Measurements from ENCODE around the gene PRDM8. TPM values are rescaled to one million over a fixed set of nuclear protein-coding genes. Genes with fewer than 3 reads are reported as not detected.

Gene PRDM8
- total RNA-seq, 1 donor from 2014 or later, result not detected

DNA sequence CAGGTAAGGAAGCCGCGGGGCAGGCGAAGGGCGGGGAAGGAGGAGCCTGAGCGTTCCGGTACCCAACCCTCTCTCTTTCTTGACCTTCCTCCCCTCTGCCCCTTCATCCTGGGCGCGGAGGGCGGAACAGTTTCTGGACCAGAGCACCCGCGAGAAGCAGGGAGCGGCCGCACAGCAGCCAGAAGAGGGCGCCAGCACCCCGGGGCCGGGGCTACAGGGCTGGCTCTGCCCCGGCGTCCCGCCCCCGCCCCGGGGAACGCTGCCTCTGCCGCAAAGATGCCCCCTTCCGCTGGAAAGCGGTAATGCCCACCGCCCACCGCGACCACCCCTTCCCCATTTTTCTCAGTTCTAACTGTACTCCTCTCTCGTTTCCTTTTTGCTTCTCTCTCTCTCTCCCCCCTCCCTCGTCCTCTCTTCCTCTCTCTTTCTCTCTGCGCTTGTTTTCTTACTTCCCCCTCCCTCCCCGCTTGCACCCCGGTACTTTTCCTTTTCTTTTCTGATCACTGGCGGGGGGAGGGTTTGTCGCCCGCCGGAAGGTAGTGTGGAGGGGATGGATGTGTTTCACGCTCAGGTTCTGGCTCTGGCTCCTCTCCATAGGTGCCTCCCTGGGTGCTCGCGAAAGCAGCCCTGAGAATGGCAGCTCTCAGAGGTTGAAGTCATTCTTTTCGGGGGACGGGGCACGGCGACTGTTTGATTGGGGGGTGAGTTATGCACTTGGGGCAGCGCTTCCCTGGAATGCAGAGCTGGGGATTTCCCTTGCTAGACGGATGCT is 13.1 kb upstream of the PRDM8 start:
- Histone ChIP-seq H3K27ac (peak overlapping the region; percentile 32 to 71), H3K27me3 (peaks cover 5% of the 10 kb centered on the region), H3K4me3 (peak overlapping the region; percentile 67 to 72), H3K9me3 (peaks cover 0 to 4% of the 10 kb centered on the region in 2 donors), H3K36me3 (no peaks in the 10 kb centered on the region), H3K4me1 (peaks cover 0 to 10% of the 10 kb centered on the region in 2 donors)
- intact Hi-C loops (cut with DNase I), result loop anchor here (1.0 to 10.0 kb wide), 4 partner anchors 19 to 1409 kb away; partner anchors contain the start of genes ANTXR2 and BMP2K
- TF ChIP-seq, protein P1, sequence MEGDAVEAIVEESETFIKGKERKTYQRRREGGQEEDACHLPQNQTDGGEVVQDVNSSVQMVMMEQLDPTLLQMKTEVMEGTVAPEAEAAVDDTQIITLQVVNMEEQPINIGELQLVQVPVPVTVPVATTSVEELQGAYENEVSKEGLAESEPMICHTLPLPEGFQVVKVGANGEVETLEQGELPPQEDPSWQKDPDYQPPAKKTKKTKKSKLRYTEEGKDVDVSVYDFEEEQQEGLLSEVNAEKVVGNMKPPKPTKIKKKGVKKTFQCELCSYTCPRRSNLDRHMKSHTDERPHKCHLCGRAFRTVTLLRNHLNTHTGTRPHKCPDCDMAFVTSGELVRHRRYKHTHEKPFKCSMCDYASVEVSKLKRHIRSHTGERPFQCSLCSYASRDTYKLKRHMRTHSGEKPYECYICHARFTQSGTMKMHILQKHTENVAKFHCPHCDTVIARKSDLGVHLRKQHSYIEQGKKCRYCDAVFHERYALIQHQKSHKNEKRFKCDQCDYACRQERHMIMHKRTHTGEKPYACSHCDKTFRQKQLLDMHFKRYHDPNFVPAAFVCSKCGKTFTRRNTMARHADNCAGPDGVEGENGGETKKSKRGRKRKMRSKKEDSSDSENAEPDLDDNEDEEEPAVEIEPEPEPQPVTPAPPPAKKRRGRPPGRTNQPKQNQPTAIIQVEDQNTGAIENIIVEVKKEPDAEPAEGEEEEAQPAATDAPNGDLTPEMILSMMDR (IDR thresholded peaks at IDR 0.05), result peak; percentile 63 to 89 (median 88)
- peak in 1 of 2 donors; percentile 91 for DNase-seq (ENCODE audit: low spot score in 2 of 2)

DNA sequence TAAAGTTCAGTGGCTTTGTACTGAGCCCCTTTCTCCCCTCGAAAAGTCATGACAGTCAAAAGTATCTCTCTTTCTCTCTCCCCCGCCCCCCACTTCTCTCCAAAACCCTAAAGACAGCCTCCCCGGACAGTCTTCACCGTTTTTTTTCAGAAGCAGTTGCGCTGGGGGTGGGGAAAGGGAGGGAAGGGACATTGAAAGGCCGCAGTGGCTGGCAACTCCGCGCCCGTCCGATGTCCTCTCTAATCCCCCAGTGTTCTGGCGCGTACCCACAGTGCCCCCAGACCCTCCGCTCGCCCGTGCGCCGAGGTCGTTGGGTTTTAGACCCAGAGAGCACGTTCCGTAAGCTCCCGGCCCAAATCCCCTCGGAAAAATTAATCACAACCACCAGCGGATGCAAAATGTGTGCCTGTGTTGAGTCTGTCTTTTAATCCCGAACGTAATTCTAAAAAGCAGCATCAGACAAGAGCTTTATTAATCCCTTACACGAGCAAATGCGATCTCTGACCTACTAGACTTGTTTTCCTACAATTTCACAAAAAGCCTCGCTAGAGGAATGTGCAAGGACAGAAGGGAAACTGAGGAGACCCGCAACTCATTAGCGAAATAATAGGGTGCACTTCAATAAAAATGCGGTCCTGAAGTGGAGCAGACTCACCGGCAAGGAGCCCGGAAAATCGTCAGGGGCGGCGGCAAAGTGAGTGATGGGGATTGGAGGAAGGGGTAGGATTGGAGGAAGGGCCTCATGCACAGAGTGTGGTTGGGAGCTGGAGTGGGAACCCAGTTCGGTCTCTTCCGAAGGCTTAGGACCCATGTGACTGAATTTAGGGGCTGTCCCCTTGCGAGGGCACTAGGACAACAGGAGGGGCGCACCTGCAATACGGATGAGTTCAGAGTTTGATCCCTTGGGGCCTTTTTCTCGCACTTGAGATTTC is 12.2 kb upstream of the PRDM8 start:
- peaks cover 0 to 10% of the 10 kb centered on the region in 2 donors for H3K4me1 ChIP-seq
- intact Hi-C loops (cut with DNase I), result loop anchor here (1.0 to 10.0 kb wide), 4 partner anchors 18 to 1410 kb away; partner anchors contain the start of genes ANTXR2 and BMP2K
- H3K36me3 ChIP-seq, result no peaks in the 10 kb centered on the region
- peaks cover 8% of the 10 kb centered on the region for H3K27me3 ChIP-seq
- H3K27ac ChIP-seq, result no peak overlapping the region
- DNase-seq (ENCODE audit: low spot score in 2 of 2), result no peak
- H3K9me3 ChIP-seq, result no peaks in the 10 kb centered on the region
- peak overlapping the region; percentile 67 to 72 for H3K4me3 ChIP-seq
- TF ChIP-seq, protein P1 (IDR thresholded peaks at IDR 0.05), result no peak

DNA sequence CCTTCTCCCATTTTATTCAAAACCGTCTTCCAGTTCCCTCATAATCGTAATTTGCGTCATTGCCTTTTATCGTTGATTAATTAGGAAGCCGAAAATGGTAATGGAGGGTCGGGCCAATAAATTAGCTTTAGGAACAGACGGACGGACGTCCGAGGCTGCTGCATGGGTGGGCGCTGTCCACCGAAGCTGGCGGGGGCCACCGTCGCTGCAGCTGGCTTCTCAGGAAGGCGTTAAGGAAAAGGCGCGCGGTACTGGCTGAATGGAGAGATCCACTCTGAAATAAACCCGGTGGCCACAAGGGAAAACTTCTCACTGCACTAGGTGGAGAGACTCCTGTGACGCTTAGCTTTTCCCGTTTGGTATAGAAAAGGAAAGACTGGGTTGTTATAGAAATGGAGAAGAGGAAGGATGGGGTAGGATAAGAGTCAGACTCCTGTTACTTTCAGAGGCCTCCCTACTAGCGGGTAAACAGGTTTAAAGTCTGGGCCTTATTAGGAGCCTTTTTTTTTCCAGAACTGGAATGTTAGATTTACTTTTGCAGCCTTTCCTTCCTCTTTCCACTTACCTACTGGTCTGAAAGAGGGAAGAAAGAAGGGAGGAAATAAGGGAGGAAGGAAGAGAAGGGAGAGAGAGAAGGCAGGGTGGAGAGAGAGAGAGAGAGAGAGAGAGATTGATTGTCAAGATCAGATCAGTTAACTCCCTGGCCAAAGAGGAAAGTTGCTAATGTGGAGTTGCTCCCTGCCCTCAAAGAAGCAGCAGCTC is 11.3 kb upstream of the PRDM8 start:
- no peak overlapping the region for H3K27ac ChIP-seq

DNA sequence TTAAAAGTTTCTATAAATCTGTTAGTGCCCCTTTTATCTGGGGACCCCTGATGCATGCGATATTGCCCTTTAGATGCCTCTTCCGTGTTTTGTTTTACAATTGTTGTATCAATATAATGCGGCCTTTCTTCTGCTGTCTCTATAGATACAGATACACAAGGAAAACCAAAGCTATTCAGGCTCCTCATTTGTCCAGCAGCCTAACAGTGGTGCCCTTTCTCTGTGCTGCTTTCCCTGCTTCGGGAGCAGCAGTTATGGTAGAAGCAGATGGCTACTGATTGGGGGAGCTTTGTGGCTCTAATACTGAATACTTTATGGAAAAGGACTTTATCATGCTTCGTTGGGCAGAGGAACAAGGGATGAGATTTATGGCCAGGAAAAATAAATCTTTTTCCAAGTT is 10.6 kb upstream of the PRDM8 start:
- Histone ChIP-seq H3K27ac (no peak overlapping the region), H3K27me3 (peaks cover 8% of the 10 kb centered on the region)
- intact Hi-C loops (cut with DNase I), result loop anchor here (10.0 kb wide), 1 partner anchor 1412 kb away; the partner anchor contains the start of gene BMP2K

More for the DNA sequence above, 11.3 kb upstream of the PRDM8 start:
- TF ChIP-seq, protein P1 (IDR thresholded peaks at IDR 0.05), result no peak
- H3K4me3 ChIP-seq, result peak overlapping the region; percentile 67 to 72
- no peaks in the 10 kb centered on the region for H3K36me3 ChIP-seq
- no peak for DNase-seq (ENCODE audit: low spot score in 2 of 2)
- intact Hi-C loops (cut with DNase I), result loop anchor here (2.0 to 10.0 kb wide), 2 partner anchors 17 to 1411 kb away; partner anchors contain the start of gene BMP2K
- no peaks in the 10 kb centered on the region for H3K9me3 ChIP-seq
- H3K27me3 ChIP-seq, result peaks cover 8% of the 10 kb centered on the region
- peaks cover 0 to 10% of the 10 kb centered on the region in 2 donors for H3K4me1 ChIP-seq

More for the DNA sequence above, 10.6 kb upstream of the PRDM8 start:
- DNase-seq (ENCODE audit: low spot score in 2 of 2), result no peak
- Histone ChIP-seq H3K36me3 (no peaks in the 10 kb centered on the region), H3K4me1 (peaks cover 0 to 10% of the 10 kb centered on the region in 2 donors), H3K4me3 (no peak overlapping the region), H3K9me3 (no peaks in the 10 kb centered on the region)
- TF ChIP-seq, protein P1 (IDR thresholded peaks at IDR 0.05), result no peak

Measured in ascending aorta (tissue), 2 donors.